Keratinocyte (primary cell): ENCODE results near the gene PLEKHG5. TPM values are rescaled to one million over a fixed set of nuclear protein-coding genes. Genes with fewer than 3 reads are reported as not detected.

Experiments used
- DNase-seq: peaks from one replicate; pipeline ENCODE4 v3.0.0-alpha.2; 2011; ENCODE audit warnings: low read depth, missing footprints, low spot score
- FAIRE-seq: peaks from 2 replicates; lab custom pipeline; 2011; peaks lifted over from hg19 to GRCh38; lab: Jason Lieb, UNC
- H2AFZ ChIP-seq: 2 replicates; pipeline ENCODE4 v1.6.0; 2012; ENCODE audit warnings: low read length, control low read depth, inconsistent platforms; ENCODE audit not compliant: control insufficient read depth
- H3K27ac ChIP-seq: 2 replicates; pipeline ENCODE4 v1.5.1; 2011; ENCODE audit warnings: low read length; ENCODE audit not compliant: control insufficient read depth, insufficient read depth
- H3K27me3 ChIP-seq: 3 replicates; pipeline ENCODE4 v1.6.0; 2011; ENCODE audit warnings: low read length; ENCODE audit not compliant: control insufficient read depth, insufficient read depth; ENCODE audit errors: extremely low read depth
- H3K36me3 ChIP-seq, 2 experiments: 2 replicates in 1 of 2; 3 replicates in 1 of 2; pipeline ENCODE4 v1.5.1; 2011; ENCODE audit warnings: low read length in 2 of 2, mild to moderate bottlenecking in 1 of 2; ENCODE audit not compliant: control insufficient read depth in 2 of 2, insufficient read depth in 2 of 2; ENCODE audit errors: extremely low read depth in 1 of 2
- H3K4me1 ChIP-seq: 3 replicates; pipeline ENCODE4 v1.5.1; 2011; ENCODE audit warnings: low read length; ENCODE audit not compliant: control insufficient read depth, insufficient read depth; ENCODE audit errors: extremely low read depth
- H3K4me2 ChIP-seq: 3 replicates; pipeline ENCODE4 v1.6.0; 2011; ENCODE audit warnings: low read depth, low read length; ENCODE audit not compliant: control insufficient read depth, insufficient read depth; ENCODE audit errors: extremely low read depth
- H3K4me3 ChIP-seq, 3 experiments: fragments of 200-600 bp in 1 of 3; sonication (generic) in 1 of 3; 2 replicates in 2 of 3; 3 replicates in 1 of 3; pipeline ENCODE4 v1.5.1; 2011 to 2016; ENCODE audit warnings: low read length in 3 of 3, mild to moderate bottlenecking in 3 of 3, control low read depth in 2 of 3, inconsistent platforms in 1 of 3, low read depth in 1 of 3, mixed read lengths in 1 of 3, mixed run types in 1 of 3, moderate library complexity in 1 of 3; ENCODE audit not compliant: control insufficient read depth in 2 of 3, insufficient read depth in 2 of 3; ENCODE audit errors: extremely low read depth in 1 of 3
- H3K79me2 ChIP-seq: 2 replicates; pipeline ENCODE4 v1.6.0; 2012; ENCODE audit warnings: low read length; ENCODE audit not compliant: control insufficient read depth, insufficient read depth
- H3K9ac ChIP-seq: 3 replicates; pipeline ENCODE4 v1.6.0; 2011; ENCODE audit warnings: low read length; ENCODE audit not compliant: control insufficient read depth, insufficient read depth; ENCODE audit errors: extremely low read depth
- H3K9me1 ChIP-seq: 3 replicates; pipeline ENCODE4 v1.6.0; 2011; ENCODE audit warnings: low read length; ENCODE audit not compliant: control insufficient read depth, insufficient read depth; ENCODE audit errors: extremely low read depth
- H3K9me3 ChIP-seq: 2 replicates; pipeline ENCODE4 v1.5.1; 2012; ENCODE audit warnings: low read depth, low read length; ENCODE audit not compliant: control insufficient read depth
- H4K20me1 ChIP-seq: 3 replicates; pipeline ENCODE4 v1.6.0; 2011; ENCODE audit warnings: low read length; ENCODE audit not compliant: control insufficient read depth, insufficient read depth; ENCODE audit errors: extremely low read depth
- EZH2 ChIP-seq: IDR thresholded peaks from one replicate; pipeline ENCODE4 v1.6.1; 2012; ENCODE audit warnings: inconsistent platforms, mild to moderate bottlenecking, low read length, moderate library complexity
- dilution Hi-C: fragments of 300-500 bp; cut with MboI; formaldehyde crosslinking; loops from one replicate; pipeline ENCODE4 v1.7.0; 2020; ENCODE audit warnings: low sequenced_read_pairs; ENCODE audit not compliant: extremely low pct_ligation_motif_present
- polyA plus RNA-seq, 5 experiments: library from polyadenylated mRNA; depleted of rRNA in 3 of 5; stranded (reverse) in 3 of 5; stranded (forward) in 1 of 5; unstranded in 1 of 5; fragments of >200 nt; gene quantifications; 1 replicate in 1 of 5; 2 replicates in 3 of 5; 3 replicates in 1 of 5; pipeline versions ENCODE4 v1.2.1 to v1.2.3, GENCODE V29; 2011 to 2012; ENCODE audit warnings: missing spikeins in 2 of 5, low read depth in 1 of 5, low replicate concordance in 1 of 5
- TF ChIP-seq, protein P1 (sequence below), 3 experiments: IDR thresholded peaks in 1 of 3; conservative IDR thresholded peaks in 1 of 3; optimal IDR thresholded peaks in 1 of 3; 2 replicates in 2 of 3; 3 replicates in 1 of 3; pipeline versions ENCODE3 to v1.5.1; 2011; ENCODE audit warnings: low read length in 3 of 3, mild to moderate bottlenecking in 3 of 3, moderate library complexity in 2 of 3, control low read depth in 1 of 3, inconsistent platforms in 1 of 3; ENCODE audit not compliant: insufficient read depth in 2 of 3; ENCODE audit errors: extremely low read depth in 1 of 3

PLEKHG5 gene
- polyA plus RNA-seq, 1 donor (not counting 4 experiments of a cell fraction or from before 2014, with no cell fraction given) = 11.8 TPM

GRCh38 chr1:6426972-6427350, 64.5 kb downstream of the PLEKHG5 start:
- no peaks in the 10 kb centered on the region for H3K9me3 ChIP-seq
- TF ChIP-seq EZH2 = no peak
- no peak overlapping the region for H3K4me3 ChIP-seq
- no peak for FAIRE-seq
- peaks cover 43% of the 10 kb centered on the region for H3K4me1 ChIP-seq
- no peaks in the 10 kb centered on the region for H3K79me2 ChIP-seq
- no peak overlapping the region for H3K9ac ChIP-seq
- no peak overlapping the region for H2AFZ ChIP-seq
- H3K4me2 ChIP-seq = no peak overlapping the region
- no peaks in the 10 kb centered on the region for H4K20me1 ChIP-seq
- no peak overlapping the region for H3K27ac ChIP-seq
- dilution Hi-C loops = no loop called here
- H3K9me1 ChIP-seq = no peaks in the 10 kb centered on the region
- H3K27me3 ChIP-seq = peaks cover 32% of the 10 kb centered on the region
- no peak for DNase-seq
- no peaks in the 10 kb centered on the region for H3K36me3 ChIP-seq

DNA sequence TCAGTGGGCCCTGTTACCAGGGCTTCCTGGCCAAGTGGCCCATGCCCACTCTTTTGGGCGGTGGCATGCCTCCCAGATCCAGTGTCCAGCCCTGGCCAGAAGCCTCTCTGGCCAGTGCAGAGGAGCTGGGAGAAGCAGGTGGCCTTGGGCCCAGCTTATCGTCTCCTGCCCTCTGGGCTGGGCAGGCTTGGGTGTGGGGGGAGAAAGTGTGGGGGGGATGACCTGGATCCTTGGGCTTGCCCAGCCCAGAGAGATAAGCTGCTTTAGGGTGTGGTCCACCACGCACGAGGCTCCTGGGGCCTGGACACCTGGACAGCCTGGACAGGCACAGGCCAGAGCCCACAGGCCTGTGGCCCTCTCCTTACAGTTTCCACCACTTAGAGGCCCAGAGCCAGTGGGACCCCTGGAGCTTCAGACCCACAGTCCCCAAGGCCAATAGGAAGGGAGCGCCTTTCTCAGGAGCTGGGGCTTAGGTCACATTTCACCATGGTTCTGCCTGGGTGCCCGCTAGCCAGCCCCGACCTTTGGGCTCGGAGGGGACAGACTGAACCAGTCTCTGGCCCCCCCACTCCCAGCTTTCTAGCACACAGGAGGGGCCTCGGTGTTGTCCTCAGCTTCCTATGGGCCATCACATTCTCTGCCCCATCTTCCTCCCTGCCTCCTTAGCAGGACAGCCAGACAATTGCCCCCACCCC, 65.0 kb downstream of the PLEKHG5 start:
- H3K79me2 ChIP-seq = no peaks in the 10 kb centered on the region
- no peak overlapping the region for H3K4me3 ChIP-seq
- dilution Hi-C loops = no loop called here
- H3K9ac ChIP-seq = no peak overlapping the region
- H3K4me2 ChIP-seq = no peak overlapping the region
- peaks cover 48% of the 10 kb centered on the region for H3K4me1 ChIP-seq
- no peak for TF ChIP-seq EZH2
- TF ChIP-seq, protein P1, sequence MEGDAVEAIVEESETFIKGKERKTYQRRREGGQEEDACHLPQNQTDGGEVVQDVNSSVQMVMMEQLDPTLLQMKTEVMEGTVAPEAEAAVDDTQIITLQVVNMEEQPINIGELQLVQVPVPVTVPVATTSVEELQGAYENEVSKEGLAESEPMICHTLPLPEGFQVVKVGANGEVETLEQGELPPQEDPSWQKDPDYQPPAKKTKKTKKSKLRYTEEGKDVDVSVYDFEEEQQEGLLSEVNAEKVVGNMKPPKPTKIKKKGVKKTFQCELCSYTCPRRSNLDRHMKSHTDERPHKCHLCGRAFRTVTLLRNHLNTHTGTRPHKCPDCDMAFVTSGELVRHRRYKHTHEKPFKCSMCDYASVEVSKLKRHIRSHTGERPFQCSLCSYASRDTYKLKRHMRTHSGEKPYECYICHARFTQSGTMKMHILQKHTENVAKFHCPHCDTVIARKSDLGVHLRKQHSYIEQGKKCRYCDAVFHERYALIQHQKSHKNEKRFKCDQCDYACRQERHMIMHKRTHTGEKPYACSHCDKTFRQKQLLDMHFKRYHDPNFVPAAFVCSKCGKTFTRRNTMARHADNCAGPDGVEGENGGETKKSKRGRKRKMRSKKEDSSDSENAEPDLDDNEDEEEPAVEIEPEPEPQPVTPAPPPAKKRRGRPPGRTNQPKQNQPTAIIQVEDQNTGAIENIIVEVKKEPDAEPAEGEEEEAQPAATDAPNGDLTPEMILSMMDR (optimal IDR thresholded peaks at IDR 0.05 in 1 of 3, IDR thresholded peaks at IDR 0.05 in 1 of 3, conservative IDR thresholded peaks at IDR 0.05 in 1 of 3; ENCODE audit: extremely low read depth in 1 of 3, insufficient read depth in 2 of 3, low read length in 3 of 3) = no peak
- peaks cover 29% of the 10 kb centered on the region for H3K27me3 ChIP-seq
- no peaks in the 10 kb centered on the region for H3K36me3 ChIP-seq
- H4K20me1 ChIP-seq = no peaks in the 10 kb centered on the region
- H3K9me1 ChIP-seq = no peaks in the 10 kb centered on the region
- H3K9me3 ChIP-seq = no peaks in the 10 kb centered on the region
- no peak overlapping the region for H3K27ac ChIP-seq
- DNase-seq = no peak
- no peak overlapping the region for H2AFZ ChIP-seq
- no peak for FAIRE-seq

DNA sequence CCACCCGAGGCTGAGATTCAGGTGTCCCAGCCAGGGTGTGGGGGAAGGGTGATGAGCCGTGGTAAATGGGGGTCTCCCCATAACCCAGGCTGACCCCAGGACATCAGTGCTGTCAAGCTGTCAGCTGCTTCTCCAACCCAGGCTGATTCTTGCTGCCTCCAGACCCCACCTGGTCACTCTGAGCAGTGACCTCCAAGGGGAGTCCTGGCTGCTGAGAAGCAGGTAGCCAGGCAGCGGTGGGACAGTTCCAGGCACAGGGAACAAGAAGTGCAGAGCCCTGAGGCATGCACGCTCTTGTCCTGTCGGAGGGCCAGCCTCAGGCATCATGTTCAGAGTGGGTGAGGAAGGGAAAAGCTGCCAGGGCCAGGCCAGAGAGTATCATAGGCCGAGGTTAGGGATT, 65.8 kb downstream of the PLEKHG5 start:
- DNase-seq (no peak), FAIRE-seq (peak; percentile 48)
- Histone ChIP-seq H3K9me3 (no peaks in the 10 kb centered on the region), H3K4me3 (peak overlapping the region in 2 of 3 experiments; percentile 13 to 21), H3K9me1 (no peaks in the 10 kb centered on the region), H3K79me2 (no peaks in the 10 kb centered on the region), H3K4me2 (peak overlapping the region; percentile 19), H3K9ac (peak overlapping the region; percentile 24), H3K27me3 (peaks cover 27% of the 10 kb centered on the region), H3K27ac (no peak overlapping the region), H3K36me3 (no peaks in the 10 kb centered on the region), H4K20me1 (no peaks in the 10 kb centered on the region), H2AFZ (no peak overlapping the region), H3K4me1 (peaks cover 53% of the 10 kb centered on the region)
- no peak for TF ChIP-seq EZH2
- TF ChIP-seq, protein P1 (optimal IDR thresholded peaks at IDR 0.05 in 1 of 3, IDR thresholded peaks at IDR 0.05 in 1 of 3, conservative IDR thresholded peaks at IDR 0.05 in 1 of 3; ENCODE audit: extremely low read depth in 1 of 3, insufficient read depth in 2 of 3, low read length in 3 of 3) = no peak
- dilution Hi-C loops = no loop called here
